Naive thymus-derived CD4-positive, alpha-beta T cell (primary cell): Measurements from ENCODE around the gene CADM2. TPM values are rescaled to one million over a fixed set of nuclear protein-coding genes. Genes with fewer than 3 reads are reported as not detected.

ENCODE experiments used
- ATAC-seq: fragments of 150-1000 bp; cut with Tn5 transposase; 2 replicates; pipeline ENCODE4 v1.10.0; 2021; ENCODE audit warnings: mild to moderate bottlenecking, moderate library complexity
- CTCF ChIA-PET: fragments of 350-600 bp; sonication (Branson Sonifier 250); formaldehyde crosslinking; loops from one replicate; lab custom pipeline; 2021; ENCODE audit warnings: antibody characterized with exemption; lab: Charles Lee
- POLR2A ChIA-PET: fragments of 350-600 bp; sonication (Branson Sonifier 250); formaldehyde crosslinking; loops from one replicate; lab custom pipeline; 2021; ENCODE audit warnings: antibody characterized with exemption, inconsistent platforms; lab: Charles Lee
- DNase-seq, 9 donors: peaks; one replicate each; pipeline versions ENCODE4 v3.0.0 to v3.0.0-alpha.2; 2020 to 2022; ENCODE audit warnings: mixed read lengths in 1 of 9
- H3K27ac ChIP-seq: one replicate; pipeline ENCODE4 v1.7.0; 2013; ENCODE audit warnings: mild to moderate bottlenecking, low read depth, low read length, moderate library complexity
- H3K27me3 ChIP-seq, 2 donors: one replicate each; pipeline ENCODE4 v1.7.0; 2013; ENCODE audit warnings: low read length in 2 of 2, mild to moderate bottlenecking in 2 of 2, moderate library complexity in 2 of 2; ENCODE audit not compliant: control insufficient read depth in 2 of 2, insufficient read depth in 2 of 2
- H3K36me3 ChIP-seq, 3 experiments: 1 replicate in 2 of 3; 2 replicates in 1 of 3; pipeline ENCODE4 v1.7.0; 2013; ENCODE audit warnings: low read length in 3 of 3, mild to moderate bottlenecking in 3 of 3, moderate library complexity in 1 of 3; ENCODE audit not compliant: insufficient read depth in 3 of 3, control insufficient read depth in 2 of 3
- H3K4me1 ChIP-seq, 2 donors: one replicate each; pipeline ENCODE4 v1.7.0; 2013; ENCODE audit warnings: low read length in 2 of 2, mild to moderate bottlenecking in 2 of 2, moderate library complexity in 1 of 2; ENCODE audit not compliant: control insufficient read depth in 2 of 2, insufficient read depth in 2 of 2
- H3K4me3 ChIP-seq: 2 replicates; pipeline ENCODE4 v1.7.0; 2013; ENCODE audit warnings: mild to moderate bottlenecking, low read length
- H3K9me3 ChIP-seq, 3 experiments: 1 replicate in 2 of 3; 2 replicates in 1 of 3; pipeline ENCODE4 v1.7.0; 2013; ENCODE audit warnings: low read length in 3 of 3; ENCODE audit not compliant: control insufficient read depth in 2 of 3
- H3K27ac Mint-ChIP-seq, 9 donors: one replicate each; pipeline ENCODE4 v1.8.0; 2020 to 2022; ENCODE audit warnings: mixed read lengths in 9 of 9, mild to moderate bottlenecking in 8 of 9, moderate library complexity in 5 of 9, inconsistent platforms in 2 of 9
- H3K27me3 Mint-ChIP-seq, 5 donors: one replicate each; pipeline ENCODE4 v1.8.0; 2021 to 2022; ENCODE audit warnings: mixed read lengths in 5 of 5, mild to moderate bottlenecking in 1 of 5
- H3K36me3 Mint-ChIP-seq, 5 donors: one replicate each; pipeline ENCODE4 v1.8.0; 2020 to 2022; ENCODE audit warnings: mixed read lengths in 5 of 5, mild to moderate bottlenecking in 3 of 5, inconsistent platforms in 1 of 5
- H3K4me1 Mint-ChIP-seq, 7 donors: one replicate each; pipeline ENCODE4 v1.8.0; 2020 to 2022; ENCODE audit warnings: mixed read lengths in 7 of 7, mild to moderate bottlenecking in 3 of 7, inconsistent platforms in 1 of 7
- H3K4me3 Mint-ChIP-seq, 10 donors: one replicate each; pipeline ENCODE4 v1.8.0; 2020 to 2022; ENCODE audit warnings: mild to moderate bottlenecking in 10 of 10, mixed read lengths in 10 of 10, moderate library complexity in 6 of 10, inconsistent platforms in 2 of 10
- H3K9me3 Mint-ChIP-seq, 11 donors: one replicate each; pipeline ENCODE4 v1.8.0; 2020 to 2022; ENCODE audit warnings: mixed read lengths in 11 of 11, mild to moderate bottlenecking in 4 of 11, inconsistent platforms in 1 of 11, moderate library complexity in 1 of 11
- intact Hi-C, 2 donors: fragments of 100-400 bp; cut with micrococcal nuclease; formaldehyde crosslinking; loops; one replicate each; pipeline ENCODE4 v1.15.1; 2023
- polyA plus RNA-seq, 2 donors: library from polyadenylated mRNA; unstranded; fragments of 300-500 nt; fragmentation: Illumina TruSeq; gene quantifications; one replicate each; pipeline ENCODE4 v1.2.3, GENCODE V29; 2021
- total RNA-seq, 6 experiments: library from RNA in 5 of 6; stranded (reverse) in 5 of 6; gene quantifications; 1 replicate in 5 of 6; 2 replicates in 1 of 6; pipeline ENCODE4 v1.2.3 and lab custom pipeline; 2021 to 2026

CADM2 gene
- total and polyA plus RNA-seq, 7 experiments from 2014 or later, result 0.40 TPM; not detected in 6

GRCh38 chr3:84993956-84994355 lies 35.2 kb downstream of the CADM2 start:
- Histone ChIP-seq H3K4me3 (no peak overlapping the region), H3K9me3 (no peaks in the 10 kb centered on the region), H3K27ac (no peak overlapping the region), H3K4me1 (no peaks in the 10 kb centered on the region), H3K27me3 (no peaks in the 10 kb centered on the region), H3K36me3 (no peaks in the 10 kb centered on the region)
- intact Hi-C loops, result no loop called here
- H3K9me3 Mint-ChIP-seq, result peaks cover 0 to 14% (median 0%) of the 10 kb centered on the region in 11 donors
- H3K4me3 Mint-ChIP-seq, result no peak overlapping the region
- H3K27me3 Mint-ChIP-seq, result no peaks in the 10 kb centered on the region
- no peak for ATAC-seq
- no peaks in the 10 kb centered on the region for H3K4me1 Mint-ChIP-seq
- no peak overlapping the region for H3K27ac Mint-ChIP-seq
- no peaks in the 10 kb centered on the region for H3K36me3 Mint-ChIP-seq
- DNase-seq, result no peak
- ChIA-PET POLR2A (no interaction called here), CTCF (no interaction called here)

GRCh38 chr3:84998545-84998944 lies 39.8 kb downstream of the CADM2 start:
- intact Hi-C loops, result no loop called here
- no peak overlapping the region for H3K4me3 Mint-ChIP-seq
- H3K27ac ChIP-seq, result no peak overlapping the region
- ATAC-seq (no peak), DNase-seq (no peak)
- no peaks in the 10 kb centered on the region for H3K27me3 ChIP-seq
- H3K4me1 Mint-ChIP-seq, result no peaks in the 10 kb centered on the region
- CTCF ChIA-PET, result no interaction called here
- no peaks in the 10 kb centered on the region for H3K36me3 Mint-ChIP-seq
- peaks cover 0 to 4% (median 0%) of the 10 kb centered on the region in 11 donors for H3K9me3 Mint-ChIP-seq
- H3K36me3 ChIP-seq, result no peaks in the 10 kb centered on the region
- no peak overlapping the region for H3K27ac Mint-ChIP-seq
- POLR2A ChIA-PET, result no interaction called here
- H3K4me3 ChIP-seq, result no peak overlapping the region
- H3K4me1 ChIP-seq, result no peaks in the 10 kb centered on the region
- H3K9me3 ChIP-seq, result no peaks in the 10 kb centered on the region
- no peaks in the 10 kb centered on the region for H3K27me3 Mint-ChIP-seq

DNA sequence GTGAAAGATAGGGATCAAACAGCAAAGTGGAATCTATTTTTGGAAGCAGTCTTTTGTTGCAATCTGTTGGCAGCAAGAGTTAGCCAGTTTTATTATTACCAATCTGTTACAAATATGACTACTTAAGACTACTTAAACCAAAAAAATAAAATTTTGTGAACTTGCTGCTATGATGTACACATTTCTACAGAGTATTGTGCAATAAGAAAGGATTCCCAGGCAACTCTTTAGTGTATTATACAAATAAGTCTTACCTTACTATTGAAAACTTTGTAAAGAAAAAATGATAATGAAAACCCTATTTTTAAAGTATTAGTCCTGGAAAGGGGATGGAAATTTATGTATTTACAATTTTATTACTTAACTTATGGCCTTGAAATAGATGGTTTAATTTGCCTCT lies 44.7 kb downstream of the CADM2 start:
- intact Hi-C loops, result no loop called here

DNA sequence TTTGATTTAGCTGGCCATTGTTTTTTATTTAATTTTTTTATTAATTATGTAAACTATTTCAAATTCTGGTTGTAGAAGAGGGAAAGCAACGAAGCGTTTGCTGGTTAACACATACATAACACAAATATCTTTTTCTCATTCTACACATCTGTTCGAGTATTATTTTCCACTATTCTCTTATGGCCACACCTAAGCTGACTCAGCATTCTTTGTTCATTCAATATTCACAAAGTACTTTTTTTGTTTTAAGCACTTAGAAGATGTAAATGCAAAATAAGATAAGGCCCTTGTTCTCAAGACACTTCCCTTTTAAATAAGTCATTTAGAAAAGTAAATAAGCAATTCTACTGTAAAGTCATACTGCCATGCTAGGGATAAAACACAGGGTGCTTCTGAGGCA lies 45.4 kb downstream of the CADM2 start:
- peaks cover 0 to 12% (median 1%) of the 10 kb centered on the region in 11 donors for H3K9me3 Mint-ChIP-seq
- no peaks in the 10 kb centered on the region for H3K36me3 Mint-ChIP-seq
- Histone ChIP-seq H3K4me1 (no peaks in the 10 kb centered on the region), H3K27ac (no peak overlapping the region), H3K9me3 (no peaks in the 10 kb centered on the region), H3K36me3 (no peaks in the 10 kb centered on the region), H3K4me3 (no peak overlapping the region), H3K27me3 (no peaks in the 10 kb centered on the region)
- H3K4me3 Mint-ChIP-seq, result no peak overlapping the region
- DNase-seq (no peak), ATAC-seq (no peak)
- H3K27ac Mint-ChIP-seq, result no peak overlapping the region
- no peaks in the 10 kb centered on the region for H3K4me1 Mint-ChIP-seq
- intact Hi-C loops, result no loop called here
- CTCF ChIA-PET, result no interaction called here
- H3K27me3 Mint-ChIP-seq, result no peaks in the 10 kb centered on the region
- POLR2A ChIA-PET, result no interaction called here

More for the DNA sequence above, 44.7 kb downstream of the CADM2 start:
- Histone ChIP-seq H3K4me3 (no peak overlapping the region), H3K27me3 (no peaks in the 10 kb centered on the region), H3K27ac (no peak overlapping the region), H3K36me3 (no peaks in the 10 kb centered on the region), H3K9me3 (no peaks in the 10 kb centered on the region), H3K4me1 (no peaks in the 10 kb centered on the region)
- ATAC-seq (no peak), DNase-seq (no peak)
- peaks cover 0 to 9% (median 0%) of the 10 kb centered on the region in 11 donors for H3K9me3 Mint-ChIP-seq
- CTCF ChIA-PET, result no interaction called here
- H3K27ac Mint-ChIP-seq, result no peak overlapping the region
- POLR2A ChIA-PET, result no interaction called here
- no peaks in the 10 kb centered on the region for H3K4me1 Mint-ChIP-seq
- H3K4me3 Mint-ChIP-seq, result no peak overlapping the region
- H3K27me3 Mint-ChIP-seq, result no peaks in the 10 kb centered on the region
- H3K36me3 Mint-ChIP-seq, result no peaks in the 10 kb centered on the region

- ChIA-PET POLR2A (no interaction called here), CTCF (no interaction called here)
- no peaks in the 10 kb centered on the region for H3K4me1 Mint-ChIP-seq
Measured at GRCh38 chr3:85005946-85006345, 47.2 kb downstream of the CADM2 start.

GRCh38 chr3:85007195-85008094 lies 48.7 kb downstream of the CADM2 start:
- DNase-seq (no peak), ATAC-seq (no peak)
- Histone ChIP-seq H3K4me3 (no peak overlapping the region), H3K4me1 (no peaks in the 10 kb centered on the region), H3K27me3 (no peaks in the 10 kb centered on the region), H3K36me3 (no peaks in the 10 kb centered on the region), H3K27ac (no peak overlapping the region), H3K9me3 (no peaks in the 10 kb centered on the region)
- H3K27ac Mint-ChIP-seq, result no peak overlapping the region
- H3K4me1 Mint-ChIP-seq, result no peaks in the 10 kb centered on the region
- peaks cover 0 to 12% (median 0%) of the 10 kb centered on the region in 11 donors for H3K9me3 Mint-ChIP-seq
- ChIA-PET POLR2A (no interaction called here), CTCF (no interaction called here)
- intact Hi-C loops, result no loop called here
- no peak overlapping the region for H3K4me3 Mint-ChIP-seq
- no peaks in the 10 kb centered on the region for H3K36me3 Mint-ChIP-seq
- no peaks in the 10 kb centered on the region for H3K27me3 Mint-ChIP-seq

More at GRCh38 chr3:85005946-85006345, 47.2 kb downstream of the CADM2 start:
- no peak overlapping the region for H3K27ac Mint-ChIP-seq
- H3K27me3 Mint-ChIP-seq, result no peaks in the 10 kb centered on the region
- intact Hi-C loops, result no loop called here
- Histone ChIP-seq H3K27me3 (no peaks in the 10 kb centered on the region), H3K36me3 (no peaks in the 10 kb centered on the region), H3K4me3 (no peak overlapping the region), H3K27ac (no peak overlapping the region), H3K9me3 (no peaks in the 10 kb centered on the region), H3K4me1 (no peaks in the 10 kb centered on the region)
- ATAC-seq (no peak), DNase-seq (no peak)
- no peak overlapping the region for H3K4me3 Mint-ChIP-seq
- peaks cover 0 to 12% (median 1%) of the 10 kb centered on the region in 11 donors for H3K9me3 Mint-ChIP-seq
- no peaks in the 10 kb centered on the region for H3K36me3 Mint-ChIP-seq

DNA sequence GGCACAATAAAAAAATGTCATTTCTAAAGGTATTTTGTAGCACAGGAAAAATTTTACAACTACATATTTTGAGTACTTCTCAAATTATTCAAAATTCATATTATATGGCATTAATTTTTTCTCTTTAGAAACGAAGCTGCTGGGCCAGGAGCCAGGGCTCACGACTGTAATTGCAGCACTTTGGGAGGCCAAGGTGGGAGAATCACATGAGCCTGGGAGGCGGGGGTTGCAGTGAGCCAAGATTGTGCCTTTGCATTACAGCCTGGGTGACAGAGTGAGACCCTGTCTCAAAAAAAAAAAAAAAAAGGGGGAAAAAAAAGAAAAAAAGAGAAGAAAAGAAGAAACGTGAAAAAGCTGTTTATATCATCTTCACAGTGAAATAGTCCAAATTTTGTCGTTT lies 62.0 kb downstream of the CADM2 start:
- no peaks in the 10 kb centered on the region for H3K36me3 ChIP-seq
- no peaks in the 10 kb centered on the region for H3K4me1 Mint-ChIP-seq
- no peak overlapping the region for H3K4me3 ChIP-seq
- peaks cover 0 to 4% (median 0%) of the 10 kb centered on the region in 3 experiments for H3K9me3 ChIP-seq
- no peaks in the 10 kb centered on the region for H3K4me1 ChIP-seq
- no peaks in the 10 kb centered on the region for H3K36me3 Mint-ChIP-seq
- ChIA-PET CTCF (no interaction called here), POLR2A (no interaction called here)
- H3K27ac Mint-ChIP-seq, result no peak overlapping the region
- H3K9me3 Mint-ChIP-seq, result peaks cover 0 to 6% (median 3%) of the 10 kb centered on the region in 11 donors
- no peak overlapping the region for H3K27ac ChIP-seq
- no peak for DNase-seq
- no peaks in the 10 kb centered on the region for H3K27me3 ChIP-seq
- ATAC-seq, result no peak
- no peaks in the 10 kb centered on the region for H3K27me3 Mint-ChIP-seq
- intact Hi-C loops, result no loop called here
- no peak overlapping the region for H3K4me3 Mint-ChIP-seq
